AG10803 (cell line): ENCODE results near the gene SLC6A3.

Source experiments
- DNase-seq: peaks from one replicate; pipeline ENCODE4 v3.0.0; 2010; ENCODE audit warnings: low read depth
- H3K4me3 ChIP-seq: 2 replicates; pipeline ENCODE4 v1.5.1; 2011; ENCODE audit warnings: mild to moderate bottlenecking, low read length, control low read depth
- CTCF ChIP-seq: conservative IDR thresholded peaks from 2 replicates; pipeline ENCODE4 v1.5.1; 2011; ENCODE audit warnings: mild to moderate bottlenecking, low read length, control low read depth, inconsistent platforms

The SLC6A3 gene

GRCh38 chr5:1473746-1474145 lies 28.5 kb upstream of the SLC6A3 start:
- no peak for TF ChIP-seq CTCF
- H3K4me3 ChIP-seq: no peak overlapping the region
- no peak for DNase-seq

- no peak overlapping the region for H3K4me3 ChIP-seq
- no peak for DNase-seq
- TF ChIP-seq CTCF: no peak
Observed at GRCh38 chr5:1472964-1473628, 27.9 kb upstream of the SLC6A3 start.

- TF ChIP-seq CTCF: no peak
- DNase-seq: no peak
- no peak overlapping the region for H3K4me3 ChIP-seq
Observed at GRCh38 chr5:1471997-1472963, 27.0 kb upstream of the SLC6A3 start.

- no peak for DNase-seq
- no peak overlapping the region for H3K4me3 ChIP-seq
- no peak for TF ChIP-seq CTCF
Observed at GRCh38 chr5:1471240-1471853, 26.1 kb upstream of the SLC6A3 start.

GRCh38 chr5:1470762-1471211 lies 25.5 kb upstream of the SLC6A3 start:
- DNase-seq: no peak
- TF ChIP-seq CTCF: no peak
- no peak overlapping the region for H3K4me3 ChIP-seq

GRCh38 chr5:1468629-1469527 lies 23.6 kb upstream of the SLC6A3 start:
- no peak overlapping the region for H3K4me3 ChIP-seq
- DNase-seq: no peak

More at GRCh38 chr5:1468629-1469527, 23.6 kb upstream of the SLC6A3 start:
- no peak for TF ChIP-seq CTCF
